ENCODE data around the gene SELENOP. TPM values are rescaled to one million over a fixed set of nuclear protein-coding genes. Genes with fewer than 3 reads are reported as not detected.
"Not testable (repeated sequence)": the region's sequence is repeated elsewhere in the genome, so short reads cannot be mapped to it uniquely, and the experiment has no call there.

The SELENOP gene
- total RNA-seq, 1 experiment from 2014 or later = 5.3 TPM

- DNase-seq (ENCODE audit: low spot score) = no peak
Observed at GRCh38 chr5:42826757-42827515, 15.2 kb upstream of the SELENOP start.

DNA sequence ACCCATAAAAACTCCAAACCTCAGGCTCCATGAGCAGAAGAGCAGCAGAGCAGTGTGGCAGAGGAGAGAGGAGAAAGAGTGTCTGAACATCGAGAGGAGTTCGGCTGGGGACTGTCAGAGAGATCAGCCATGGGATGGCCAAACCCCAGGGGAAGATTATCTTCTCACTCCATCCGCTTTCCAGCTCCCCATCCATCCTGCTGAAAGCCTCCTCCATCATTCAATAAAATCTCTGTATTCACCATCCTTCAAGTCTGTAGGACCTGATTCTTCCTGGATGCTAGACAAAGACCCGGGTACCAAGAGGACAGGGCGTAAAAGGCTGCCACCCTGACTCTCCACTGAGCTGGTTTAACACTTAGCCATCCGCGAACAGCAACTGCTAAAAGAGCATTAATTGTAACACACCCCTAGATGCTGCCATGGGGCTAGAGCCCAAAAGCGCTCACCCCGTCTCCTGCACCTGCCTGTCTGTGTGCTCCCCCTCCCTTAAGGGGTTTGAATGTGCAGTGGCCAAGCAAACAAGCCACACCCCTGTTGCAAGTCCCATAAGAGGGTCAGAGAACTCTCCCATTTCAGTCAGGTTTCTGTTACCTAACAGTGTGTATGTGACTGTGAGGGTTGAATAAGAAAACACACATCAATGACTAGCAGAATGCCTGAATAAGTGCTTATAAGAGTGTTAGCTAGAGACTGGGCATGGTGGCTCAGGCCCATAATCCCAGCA, 13.9 kb upstream of the SELENOP start:
- DNase-seq (ENCODE audit: low spot score) = no peak

DNA sequence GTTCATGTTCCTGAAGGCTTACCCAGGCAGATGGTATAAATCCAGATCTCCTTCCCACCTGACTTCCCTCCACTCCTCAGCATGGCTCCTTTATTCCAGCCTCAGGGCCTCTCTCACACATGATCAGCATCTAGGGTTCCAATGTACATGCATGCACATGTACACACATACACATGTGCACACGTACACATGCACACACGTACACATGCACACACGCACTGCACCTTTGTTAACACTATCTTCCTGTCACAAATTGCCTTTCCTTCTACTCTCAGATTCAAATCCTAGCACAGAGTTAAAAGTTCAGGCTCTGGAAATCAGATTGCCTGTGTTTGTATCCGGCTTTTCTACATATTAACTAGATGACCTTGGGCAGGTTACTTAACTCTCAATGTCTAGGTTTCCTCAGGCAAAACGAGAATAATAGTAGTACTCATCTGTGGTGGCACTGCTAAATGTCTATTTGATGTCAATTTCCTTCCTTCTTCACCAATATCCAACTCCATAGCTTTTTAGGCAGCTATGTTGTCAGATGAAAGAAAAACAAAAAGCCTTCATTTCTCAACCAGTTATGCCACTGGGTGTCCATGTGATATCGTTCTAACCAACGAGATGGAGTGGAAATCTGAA, 12.8 kb upstream of the SELENOP start:
- no peak for DNase-seq (ENCODE audit: low spot score)

DNA sequence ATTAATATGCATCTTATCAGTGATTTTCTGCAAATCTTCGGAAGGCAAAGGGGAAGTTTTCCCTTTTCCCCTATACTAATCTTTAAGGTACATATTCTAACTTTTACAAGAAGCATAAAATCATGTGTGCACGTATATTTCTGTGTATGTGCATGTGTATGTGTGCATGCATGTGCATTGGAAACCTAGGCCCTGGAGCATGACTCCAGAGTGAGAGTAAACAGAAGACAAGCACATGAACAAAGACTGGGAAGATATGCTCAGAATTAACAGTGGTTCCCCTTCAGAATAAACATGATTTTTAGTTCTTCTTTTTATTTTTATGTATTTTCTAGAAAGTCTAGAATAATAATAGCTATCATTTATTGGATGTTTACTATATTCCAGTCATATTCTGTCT, 10.9 kb upstream of the SELENOP start:
- DNase-seq (ENCODE audit: low spot score) = no peak

- DNase-seq (ENCODE audit: low spot score) = no peak
Observed at GRCh38 chr5:42819745-42820144, 8.1 kb upstream of the SELENOP start.

- not testable (repeated sequence) for DNase-seq (ENCODE audit: low spot score)
Observed at GRCh38 chr5:42816546-42816945, 4.9 kb upstream of the SELENOP start.

GRCh38 chr5:42813533-42813932, 1.8 kb upstream of the SELENOP start:
- DNase-seq (ENCODE audit: low spot score) = no peak

DNA sequence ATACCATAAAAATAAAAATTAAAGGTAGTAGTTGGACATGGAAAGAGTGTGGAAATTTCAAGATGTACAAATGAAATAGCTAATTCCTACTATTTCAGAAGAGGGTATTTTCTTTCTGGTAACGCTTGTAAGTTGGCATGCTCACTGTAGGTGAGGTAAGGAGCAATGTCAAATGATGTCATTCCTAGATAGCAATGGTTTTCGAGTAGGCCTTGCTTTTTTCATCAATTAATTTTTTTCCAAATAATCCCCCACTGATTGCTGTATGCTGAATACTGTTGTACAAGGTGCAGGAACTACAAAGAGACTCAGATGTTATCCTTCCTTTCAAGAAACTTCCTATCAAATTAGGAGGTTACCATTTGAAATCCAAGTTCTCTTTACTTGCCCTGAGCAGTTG, 928 bp upstream of the SELENOP start:
- DNase-seq (ENCODE audit: low spot score) = no peak

DNA sequence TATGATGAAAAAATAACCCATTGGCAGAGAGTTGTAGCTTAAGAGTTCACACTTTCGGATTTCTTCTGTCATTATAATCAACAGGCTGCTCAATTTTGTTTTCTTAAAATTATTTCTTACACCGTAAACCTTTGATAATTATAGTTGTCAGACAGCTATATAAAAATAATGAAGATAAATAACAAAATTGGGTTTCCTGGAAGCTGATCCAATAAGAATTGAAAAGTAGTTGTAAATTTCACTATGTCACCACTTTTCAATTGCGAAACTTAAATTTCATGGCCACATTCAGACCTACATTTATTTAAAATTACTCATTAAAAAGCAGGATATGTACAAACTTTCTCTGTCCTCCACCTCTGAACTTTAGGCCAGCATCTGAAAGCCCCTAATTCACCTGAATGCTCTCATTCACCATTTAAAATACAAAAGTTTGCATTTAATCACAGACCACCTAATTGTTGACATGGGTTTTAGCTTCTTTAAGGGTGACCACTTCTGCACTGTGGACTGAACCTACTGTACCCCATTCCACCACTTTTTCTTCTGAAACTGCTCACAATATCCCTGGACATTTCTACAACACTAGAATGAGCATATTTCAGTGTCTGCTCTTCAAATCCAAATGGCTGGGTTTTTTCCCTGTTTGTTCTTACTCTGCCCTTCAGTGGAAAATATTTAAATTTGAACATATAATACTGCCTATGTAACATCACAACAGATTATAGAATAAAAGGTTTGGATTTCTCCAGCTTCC, 680 bp downstream of the SELENOP start:
- DNase-seq (ENCODE audit: low spot score) = no peak

- DNase-seq (ENCODE audit: low spot score) = no peak
Observed at GRCh38 chr5:42808888-42809611, 2.6 kb downstream of the SELENOP start.

GRCh38 chr5:42807722-42808447, 3.8 kb downstream of the SELENOP start:
- no peak for DNase-seq (ENCODE audit: low spot score)

DNA sequence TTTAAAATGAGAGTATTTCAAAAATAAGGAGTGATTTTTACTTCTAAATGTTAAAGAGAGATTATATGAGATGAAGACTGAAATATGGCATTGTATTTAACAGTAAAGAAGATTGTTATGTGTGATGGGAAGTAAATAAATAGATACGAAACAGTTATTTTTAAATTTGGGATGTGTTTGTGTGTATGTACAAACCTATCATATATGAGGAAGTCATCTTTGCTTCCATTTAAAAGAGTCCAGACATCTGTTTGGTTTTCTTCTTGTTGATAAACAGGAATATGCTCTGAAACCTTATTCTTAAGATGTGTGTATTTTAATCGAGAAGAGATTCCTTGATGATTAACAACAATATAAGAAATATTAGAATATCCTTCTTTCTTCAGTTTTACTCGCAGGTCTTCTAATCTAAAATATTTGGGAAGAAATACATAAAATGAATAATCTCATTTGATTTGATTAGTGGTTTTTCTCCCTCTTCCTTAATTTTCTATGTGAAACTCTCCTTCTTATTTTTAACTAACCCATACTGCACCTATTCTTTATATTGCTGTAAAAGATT, 4.9 kb downstream of the SELENOP start:
- DNase-seq (ENCODE audit: low spot score) = no peak

DNA sequence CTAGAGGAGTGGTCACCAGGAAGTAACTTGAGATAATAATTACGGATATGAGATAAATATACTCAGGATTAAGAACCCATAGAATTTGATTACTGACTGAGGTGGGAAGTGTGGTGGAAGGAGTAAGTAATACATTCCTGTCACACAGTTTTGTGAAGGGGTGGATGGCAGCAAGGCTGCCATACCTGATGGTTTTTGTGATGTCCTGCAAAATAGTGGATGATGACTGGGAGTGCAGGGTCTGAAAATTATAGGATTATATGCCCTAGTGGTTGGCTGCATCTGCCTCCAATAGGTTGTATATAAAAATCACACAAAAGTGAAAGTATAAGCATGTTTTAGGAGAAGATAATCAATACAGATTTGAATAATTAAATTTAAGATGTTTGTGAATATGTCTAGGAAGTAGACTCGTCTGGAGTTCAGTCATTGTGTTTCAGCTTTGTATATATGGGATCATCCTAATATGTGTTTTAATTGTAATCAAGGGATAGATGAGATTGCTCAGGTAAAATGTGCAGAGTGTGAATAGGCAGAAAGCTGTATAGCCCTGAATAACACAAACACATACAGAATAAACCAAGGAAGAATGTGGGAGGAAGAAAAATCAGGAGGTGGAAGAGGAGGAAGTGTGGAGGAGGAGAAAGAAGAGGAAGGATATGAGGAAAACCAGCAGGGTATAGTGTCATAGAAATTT, 5.5 kb downstream of the SELENOP start:
- no peak for DNase-seq (ENCODE audit: low spot score)

DNA sequence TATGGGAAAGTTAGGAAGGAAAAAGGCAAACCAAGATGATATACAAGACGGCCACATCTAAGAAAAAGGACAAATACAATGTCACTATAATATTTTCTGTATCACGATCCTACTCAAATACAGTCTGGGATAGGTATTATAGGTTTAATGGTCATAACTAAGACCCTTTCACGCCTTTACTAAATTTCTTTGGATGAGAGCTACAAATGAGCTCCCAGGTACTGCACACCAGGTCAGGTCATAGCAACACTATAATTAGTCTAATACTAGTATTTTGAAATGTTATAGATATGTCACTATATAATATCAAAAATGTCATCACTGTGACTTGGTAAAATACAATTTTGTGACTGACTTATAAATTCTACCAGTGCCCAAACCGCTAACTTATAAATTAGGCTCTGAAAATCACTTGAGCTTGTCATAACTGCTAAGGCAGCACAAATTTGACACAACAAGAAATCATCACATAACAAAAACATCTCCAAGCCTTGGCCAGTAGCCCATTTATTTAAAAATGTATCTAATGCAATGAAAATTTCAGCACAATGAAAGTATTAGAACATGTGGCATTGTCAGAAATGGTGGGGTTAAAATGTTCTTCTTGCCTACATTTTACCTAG, 6.9 kb downstream of the SELENOP start:
- no peak for DNase-seq (ENCODE audit: low spot score)

DNA sequence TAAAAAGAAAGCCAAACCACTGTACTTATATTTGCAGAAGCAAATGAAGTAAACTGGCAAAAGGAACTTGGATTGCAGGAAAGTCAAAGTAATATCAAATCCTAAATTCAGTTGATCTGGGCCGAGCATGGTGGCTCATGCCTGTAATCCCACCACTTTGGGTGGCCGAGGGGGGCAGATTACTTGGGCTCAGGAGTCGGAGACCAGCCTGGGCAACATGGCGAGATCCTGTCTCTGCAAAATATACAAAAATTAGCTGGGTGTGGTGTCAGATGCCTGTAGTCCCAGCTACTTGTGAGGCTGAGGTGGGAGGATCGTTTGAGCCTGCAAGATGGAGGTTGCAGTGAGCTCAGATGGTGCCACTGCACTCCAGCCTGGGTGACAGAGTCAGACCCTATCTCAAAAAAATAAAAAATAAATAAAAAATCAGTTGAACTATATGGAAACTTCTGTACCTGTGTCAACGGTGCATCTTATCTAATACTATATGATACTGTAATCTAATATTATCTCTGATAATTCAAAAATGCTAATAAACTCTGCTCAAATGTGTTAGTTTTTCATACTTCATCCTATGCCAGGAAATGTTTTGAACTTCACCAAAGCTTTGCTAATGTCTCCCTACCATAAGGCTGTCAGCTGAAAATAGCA, 10.1 kb downstream of the SELENOP start:
- no peak for DNase-seq (ENCODE audit: low spot score)

GRCh38 chr5:42800748-42801330, 10.9 kb downstream of the SELENOP start:
- no peak for DNase-seq (ENCODE audit: low spot score)

GRCh38 chr5:42799668-42800114, 12.0 kb downstream of the SELENOP start:
- DNase-seq (ENCODE audit: low spot score) = no peak

GRCh38 chr5:42799241-42799608, 12.5 kb downstream of the SELENOP start:
- no peak for DNase-seq (ENCODE audit: low spot score)

All from A172 (cell line).